H9 (cell line): Measurements from ENCODE around the gene MRO. TPM values are rescaled to one million over a fixed set of nuclear protein-coding genes. Genes with fewer than 3 reads are reported as not detected.

Experiments used
- DNase-seq: peaks from one replicate; pipeline ENCODE4 v3.0.0-alpha.2; 2017
- H2AFZ ChIP-seq: one replicate; pipeline ENCODE4 v1.6.1; 2013; ENCODE audit warnings: mild to moderate bottlenecking, low read length, control low read depth, moderate library complexity
- H2AK5ac ChIP-seq: 2 replicates; pipeline ENCODE4 v1.6.1; 2013; ENCODE audit warnings: low read length, control low read depth, mixed read lengths; ENCODE audit not compliant: insufficient read length
- H2BK120ac ChIP-seq: one replicate; pipeline ENCODE4 v1.6.1; 2013; ENCODE audit warnings: low read depth, mild to moderate bottlenecking, low read length, control low read depth, inconsistent platforms; ENCODE audit not compliant: poor library complexity, severe bottlenecking
- H2BK12ac ChIP-seq: 2 replicates; pipeline ENCODE4 v1.6.1; 2013; ENCODE audit warnings: low read length, control low read depth, mixed read lengths, low read depth; ENCODE audit not compliant: insufficient read length
- H2BK15ac ChIP-seq: 2 replicates; pipeline ENCODE4 v1.6.1; 2013; ENCODE audit warnings: low read depth, low read length, control low read depth
- H2BK20ac ChIP-seq: one replicate; pipeline ENCODE4 v1.6.1; 2013; ENCODE audit warnings: low read depth, mild to moderate bottlenecking, low read length, control low read depth, inconsistent platforms; ENCODE audit not compliant: poor library complexity, severe bottlenecking
- H2BK5ac ChIP-seq: 2 replicates; pipeline ENCODE4 v1.6.1; 2013; ENCODE audit warnings: low read length, control low read depth, mixed read lengths; ENCODE audit not compliant: insufficient read length
- H3K14ac ChIP-seq: 2 replicates; pipeline ENCODE4 v1.6.1; 2013; ENCODE audit warnings: low read length, control low read depth; ENCODE audit not compliant: insufficient read depth
- H3K18ac ChIP-seq: 2 replicates; pipeline ENCODE4 v1.6.1; 2013; ENCODE audit warnings: low read depth, mild to moderate bottlenecking, mixed read lengths, low read length, control low read depth; ENCODE audit not compliant: insufficient read length
- H3K23ac ChIP-seq: 2 replicates; pipeline ENCODE4 v1.6.1; 2013; ENCODE audit warnings: low read length, control low read depth, mixed read lengths, low read depth; ENCODE audit not compliant: insufficient read length
- H3K23me2 ChIP-seq: 2 replicates; pipeline ENCODE4 v1.6.1; 2013; ENCODE audit warnings: low read depth, mild to moderate bottlenecking, mixed read lengths, low read length, control low read depth; ENCODE audit not compliant: insufficient read length, poor library complexity, severe bottlenecking
- H3K27ac ChIP-seq: 2 replicates; pipeline ENCODE4 v1.5.1; 2013; ENCODE audit warnings: low read length, control low read depth, mixed read lengths, low read depth; ENCODE audit not compliant: insufficient read length
- H3K27me3 ChIP-seq: 2 replicates; pipeline ENCODE4 v1.6.1; 2013; ENCODE audit warnings: low read length, control low read depth, inconsistent platforms; ENCODE audit not compliant: insufficient read depth
- H3K4ac ChIP-seq: 2 replicates; pipeline ENCODE4 v1.6.1; 2013; ENCODE audit warnings: low read depth, mild to moderate bottlenecking, control low read depth, inconsistent platforms, low read length, moderate library complexity
- H3K4me1 ChIP-seq: 2 replicates; pipeline ENCODE4 v1.6.1; 2013; ENCODE audit warnings: low read length, control low read depth, inconsistent platforms; ENCODE audit not compliant: insufficient read depth
- H3K4me2 ChIP-seq: 2 replicates; pipeline ENCODE4 v1.6.1; 2013; ENCODE audit warnings: low read length, control low read depth, mixed read lengths; ENCODE audit not compliant: insufficient read length, insufficient read depth
- H3K56ac ChIP-seq: 2 replicates; pipeline ENCODE4 v1.6.1; 2013; ENCODE audit warnings: low read depth, mild to moderate bottlenecking, mixed read lengths, low read length, control low read depth; ENCODE audit not compliant: insufficient read length
- H3K79me1 ChIP-seq: 2 replicates; pipeline ENCODE4 v1.6.1; 2013; ENCODE audit warnings: low read depth, mild to moderate bottlenecking, moderate library complexity, low read length, control low read depth, inconsistent platforms; ENCODE audit not compliant: insufficient read depth, poor library complexity, severe bottlenecking
- H3K79me2 ChIP-seq: 2 replicates; pipeline ENCODE4 v1.6.1; 2013; ENCODE audit warnings: low read length, control low read depth, inconsistent platforms; ENCODE audit not compliant: insufficient read depth
- H3K9ac ChIP-seq: 2 replicates; pipeline ENCODE4 v1.6.1; 2013; ENCODE audit warnings: low read length, control low read depth, mixed read lengths; ENCODE audit not compliant: insufficient read length; ENCODE audit errors: extremely low read depth
- H3K9me3 ChIP-seq: one replicate; pipeline ENCODE4 v1.6.1; 2013; ENCODE audit warnings: low read depth, low read length, inconsistent platforms; ENCODE audit not compliant: control insufficient read depth
- H3T11ph ChIP-seq: one replicate; pipeline ENCODE4 v1.6.1; 2013; ENCODE audit warnings: mild to moderate bottlenecking, low read length, control low read depth, inconsistent platforms
- H4K20me1 ChIP-seq: one replicate; pipeline ENCODE4 v1.6.1; 2013; ENCODE audit not compliant: control insufficient read depth, insufficient read length, insufficient read depth
- H4K5ac ChIP-seq: 2 replicates; pipeline ENCODE4 v1.6.1; 2013; ENCODE audit warnings: low read depth, mild to moderate bottlenecking, mixed read lengths, low read length, control low read depth; ENCODE audit not compliant: insufficient read length
- H4K8ac ChIP-seq: replicated peaks from 2 replicates; pipeline ENCODE4 v1.6.1; 2013; ENCODE audit warnings: low read length, control low read depth, mixed read lengths, low read depth; ENCODE audit not compliant: insufficient read length
- H4K91ac ChIP-seq: 2 replicates; pipeline ENCODE4 v1.6.1; 2013; ENCODE audit warnings: low read depth, mild to moderate bottlenecking, moderate library complexity, mixed read lengths, low read length, control low read depth; ENCODE audit not compliant: insufficient read length
- H3K27ac Mint-ChIP-seq, 3 experiments: 2 replicates in 2 of 3; 3 replicates in 1 of 3; pipeline ENCODE4 v1.8.0; 2020 to 2021; ENCODE audit warnings: mixed read lengths in 3 of 3, mild to moderate bottlenecking in 1 of 3, moderate library complexity in 1 of 3
- H3K27me3 Mint-ChIP-seq: 2 replicates; pipeline ENCODE4 v1.8.0; 2021; ENCODE audit warnings: low read depth, mild to moderate bottlenecking, moderate library complexity, mixed read lengths
- H3K36me3 Mint-ChIP-seq, 3 experiments: 2 replicates in 2 of 3; 3 replicates in 1 of 3; pipeline ENCODE4 v1.8.0; 2020 to 2021; ENCODE audit warnings: low read depth in 3 of 3, mixed read lengths in 3 of 3; ENCODE audit not compliant: insufficient read depth in 1 of 3
- H3K4me1 Mint-ChIP-seq, 2 experiments: 2 replicates each; pipeline ENCODE4 v1.8.0; 2020; ENCODE audit warnings: mixed read lengths in 2 of 2
- H3K4me3 Mint-ChIP-seq, 2 experiments: 2 replicates in 1 of 2; 3 replicates in 1 of 2; pipeline ENCODE4 v1.8.0; 2020 to 2021; ENCODE audit warnings: mild to moderate bottlenecking in 2 of 2, mixed read lengths in 2 of 2, moderate library complexity in 1 of 2
- H3K9me3 Mint-ChIP-seq, 2 experiments: 2 replicates in 1 of 2; 3 replicates in 1 of 2; pipeline ENCODE4 v1.8.0; 2020; ENCODE audit warnings: mild to moderate bottlenecking in 2 of 2, mixed read lengths in 2 of 2, moderate library complexity in 1 of 2
- CTCF ChIP-seq: fragments of 200-600 bp; sonication (generic); conservative IDR thresholded peaks from 3 replicates; pipeline ENCODE4 v1.8.0; 2021; ENCODE audit warnings: antibody characterized with exemption, mild to moderate bottlenecking
- WGBS: extraction: QIAGEN DNeasy Blood & Tissue Kit; methylation state at CpG from one replicate; pipeline ENCODE4 v1.1.7; 2013; ENCODE audit warnings: missing lambda C conversion rate, low lambda C conversion rate, mixed read lengths; ENCODE audit not compliant: insufficient read length; ENCODE audit errors: extremely low coverage; 5-methylcytosine and 5-hydroxymethylcytosine counted together
- total RNA-seq: library from RNA; stranded (reverse); gene quantifications from 2 replicates; pipeline ENCODE4 v1.2.1, GENCODE V29; 2021

Gene MRO
- total RNA-seq, 1 experiment from 2014 or later, result 0.57 TPM

- no peak overlapping the region for H3K9ac ChIP-seq
- no CpG with 5 or more reads among the region's 5 CpGs for WGBS
- H3K9me3 ChIP-seq, result no peaks in the 10 kb centered on the region
- Mint-ChIP-seq H3K27ac (no peak overlapping the region), H3K9me3 (peaks cover 3 to 6% of the 10 kb centered on the region in 2 experiments; a peak in 4 of 5 replicates), H3K27me3 (peaks cover 4% of the 10 kb centered on the region), H3K4me1 (peaks cover 30 to 32% of the 10 kb centered on the region in 2 experiments), H3K4me3 (no peak overlapping the region), H3K36me3 (peaks cover 5 to 7% (median 5%) of the 10 kb centered on the region in 3 experiments; a peak in 4 of 7 replicates)
- H3K79me1 ChIP-seq, result no peaks in the 10 kb centered on the region
- no peaks in the 10 kb centered on the region for H4K20me1 ChIP-seq
- no peak overlapping the region for H2BK120ac ChIP-seq
- no peak overlapping the region for H3K4ac ChIP-seq
- H3K23ac ChIP-seq, result no peak overlapping the region
- no peak overlapping the region for H3K27ac ChIP-seq
- no peak overlapping the region for H4K8ac ChIP-seq
- no peak overlapping the region for H2BK5ac ChIP-seq
- no peak overlapping the region for H4K91ac ChIP-seq
- H3K56ac ChIP-seq, result no peak overlapping the region
- H2BK15ac ChIP-seq, result no peak overlapping the region
- no peak overlapping the region for H3K4me2 ChIP-seq
- no peak overlapping the region for H3T11ph ChIP-seq
- no peak overlapping the region for H2AFZ ChIP-seq
- H4K5ac ChIP-seq, result no peak overlapping the region
- H2AK5ac ChIP-seq, result no peak overlapping the region
- no peak overlapping the region for H3K14ac ChIP-seq
- H2BK12ac ChIP-seq, result no peak overlapping the region
- H3K4me1 ChIP-seq, result peaks cover 8% of the 10 kb centered on the region; the same call in 1 of the 2 replicates
- no peak overlapping the region for H3K18ac ChIP-seq
- H3K23me2 ChIP-seq, result no peaks in the 10 kb centered on the region
- no peak overlapping the region for H2BK20ac ChIP-seq
- no peak for DNase-seq
- no peaks in the 10 kb centered on the region for H3K79me2 ChIP-seq
- no peaks in the 10 kb centered on the region for H3K27me3 ChIP-seq
- no peak for TF ChIP-seq CTCF
These were observed 73.9 kb downstream of the MRO start for GRCh38 chr18:50745945-50746344.

Other genes with a start within 250 kb of the MRO start
- gene ME2, start 59.1 kb upstream of the MRO start, total RNA-seq, result 46.4 and 49.4 TPM in 2 replicates
- 5.0 and 5.7 TPM in 2 replicates for gene ELAC1, start 148.0 kb upstream of the MRO start, total RNA-seq
- 172 and 179 TPM in 2 replicates for gene SMAD4, start 210.2 kb upstream of the MRO start, total RNA-seq